GM12878 (cell line): ENCODE results near the gene PLSCR3. TPM values are rescaled to one million over a fixed set of nuclear protein-coding genes. Genes with fewer than 3 reads are reported as not detected.

Experiments
- ATAC-seq: fragments of 200-7000 bp; cut with Tn5 transposase; 3 replicates; pipeline ENCODE4 v1.9.1; 2020; ENCODE audit warnings: mild to moderate bottlenecking, moderate library complexity
- BruUV-seq: library from RNA; stranded (reverse); fragments of 400-500 nt; replicated peaks from 2 replicates; lab custom pipeline; 2021; lab: Mats Ljungman, UMichigan
- CTCF ChIA-PET: fragments of 300-600 bp; sonication (Branson Sonifier 250); formaldehyde crosslinking; extraction: SDS; loops from one replicate; lab custom pipeline; 2021; ENCODE audit warnings: inconsistent platforms; lab: Yijun Ruan, JAX
- POLR2A ChIA-PET: fragments of 350-600 bp; formaldehyde crosslinking; extraction: SDS; loops from one replicate; lab custom pipeline; 2021; ENCODE audit warnings: inconsistent platforms; lab: Charles Lee
- RAD21 ChIA-PET: fragments of 300-600 bp; sonication (Branson Sonifier 250); formaldehyde crosslinking; loops from one replicate; lab custom pipeline; 2023; ENCODE audit warnings: antibody characterized with exemption; ENCODE audit not compliant: unreplicated experiment; lab: Charles Lee
- SMC1A ChIA-PET: fragments of 300-600 bp; sonication (Branson Sonifier 250); formaldehyde crosslinking; loops from one replicate; lab custom pipeline; 2023; ENCODE audit not compliant: unreplicated experiment, uncharacterized antibody; lab: Charles Lee
- DNase-seq: peaks from one replicate; pipeline ENCODE4 v3.0.0-alpha.2; 2011; ENCODE audit warnings: low read depth, low spot score
- FAIRE-seq: peaks from 3 replicates; lab custom pipeline; 2011; peaks lifted over from hg19 to GRCh38; lab: Jason Lieb, UNC
- H2AFZ ChIP-seq: 2 replicates; pipeline ENCODE4 v1.6.0; 2011; ENCODE audit warnings: low read depth, low read length, control low read depth; ENCODE audit not compliant: control insufficient read depth
- H3K27ac ChIP-seq: 2 replicates; pipeline ENCODE4 v1.5.1; 2011; ENCODE audit warnings: control low read depth; ENCODE audit not compliant: control insufficient read depth, insufficient read depth
- H3K27me3 ChIP-seq, 2 experiments: replicated peaks in 1 of 2; 2 replicates each; pipeline versions ENCODE4 v1.6.0 to v1.6.1; 2011; ENCODE audit warnings: low read length in 1 of 2; ENCODE audit not compliant: control insufficient read depth in 2 of 2, insufficient read depth in 2 of 2
- H3K36me3 ChIP-seq, 2 experiments: 2 replicates each; pipeline ENCODE4 v1.5.1; 2011; ENCODE audit warnings: low read length in 1 of 2; ENCODE audit not compliant: control insufficient read depth in 2 of 2, insufficient read depth in 2 of 2
- H3K4me1 ChIP-seq: 2 replicates; pipeline ENCODE4 v1.6.1; 2011; ENCODE audit warnings: mild to moderate bottlenecking, low read length, moderate library complexity, mixed read lengths; ENCODE audit not compliant: control insufficient read depth, insufficient read depth
- H3K4me2 ChIP-seq: 2 replicates; pipeline ENCODE4 v1.6.0; 2011; ENCODE audit warnings: control low read depth; ENCODE audit not compliant: control insufficient read depth, insufficient read depth
- H3K4me3 ChIP-seq: fragments of 200-600 bp; sonication (generic); 2 replicates; pipeline ENCODE4 v1.5.1; 2016
- H3K79me2 ChIP-seq: 2 replicates; pipeline ENCODE4 v1.6.0; 2011; ENCODE audit warnings: low read length; ENCODE audit not compliant: control insufficient read depth, insufficient read depth
- H3K9ac ChIP-seq: 2 replicates; pipeline ENCODE4 v1.8.0; 2011; ENCODE audit warnings: low read length, control low read depth, mixed read lengths; ENCODE audit not compliant: control insufficient read depth, insufficient read depth
- H3K9me3 ChIP-seq: replicated peaks from 3 replicates; pipeline ENCODE4 v1.5.1; 2011; ENCODE audit warnings: mild to moderate bottlenecking, low read length; ENCODE audit not compliant: control insufficient read depth, insufficient read depth
- H4K20me1 ChIP-seq: 2 replicates; pipeline ENCODE4 v1.6.0; 2011; ENCODE audit not compliant: control insufficient read depth, insufficient read depth
- BCL11A ChIP-seq: IDR thresholded peaks from 2 replicates; pipeline ENCODE4 v1.6.1; 2011; ENCODE audit warnings: low read depth, low read length
- CREB1 ChIP-seq: IDR thresholded peaks from 2 replicates; pipeline ENCODE4 v1.6.1; 2012; ENCODE audit warnings: low read depth, mild to moderate bottlenecking, inconsistent platforms
- EED ChIP-seq: sonication (generic); IDR thresholded peaks from 2 replicates; pipeline ENCODE4 v1.6.1; 2016; ENCODE audit warnings: antibody characterized with exemption, low read depth
- IRF4 ChIP-seq: IDR thresholded peaks from 2 replicates; pipeline ENCODE4 v1.6.1; 2011; ENCODE audit warnings: low read depth, low read length
- JUND ChIP-seq: IDR thresholded peaks from 2 replicates; pipeline ENCODE4 v1.6.1; 2012; ENCODE audit warnings: low read depth, mild to moderate bottlenecking, low read length, improper control_type of control experiment, moderate library complexity
- NFIC ChIP-seq: IDR thresholded peaks from 2 replicates; pipeline ENCODE4 v1.6.1; 2012; ENCODE audit warnings: low read depth, mild to moderate bottlenecking, inconsistent platforms, low read length, moderate library complexity
- NR2F1 ChIP-seq: fragments of 450-650 bp; conservative IDR thresholded peaks from 2 replicates; pipeline ENCODE4 v1.6.1; 2017; ENCODE audit warnings: mild to moderate bottlenecking
- POLR2AphosphoS2 ChIP-seq: IDR thresholded peaks from 2 replicates; pipeline ENCODE4 v1.6.1; 2011; ENCODE audit warnings: low read depth, mild to moderate bottlenecking, low read length, improper control_type of control experiment, moderate library complexity
- SMAD1 ChIP-seq: fragments of 450-650 bp; IDR thresholded peaks from 2 replicates; pipeline ENCODE4 v1.6.1; 2018; ENCODE audit warnings: mild to moderate bottlenecking, low read depth; ENCODE audit not compliant: partially characterized antibody
- STAT1 ChIP-seq: fragments of 450-650 bp; conservative IDR thresholded peaks from 2 replicates; pipeline ENCODE4 v1.6.1; 2014; ENCODE audit warnings: antibody characterized with exemption, mild to moderate bottlenecking
- TCF3 ChIP-seq: IDR thresholded peaks from 2 replicates; pipeline ENCODE4 v1.6.1; 2012; ENCODE audit warnings: low read depth, mild to moderate bottlenecking, low read length, borderline replicate concordance; ENCODE audit not compliant: insufficient read depth
- ZNF207 ChIP-seq: fragments of 450-650 bp; IDR thresholded peaks from 2 replicates; pipeline ENCODE4 v1.6.1; 2014; ENCODE audit warnings: antibody characterized with exemption, mild to moderate bottlenecking, borderline replicate concordance
- ZNF274 ChIP-seq: IDR thresholded peaks from one replicate; pipeline ENCODE4 v1.8.0; 2011; ENCODE audit not compliant: insufficient read length, insufficient read depth
- ZNF384 ChIP-seq: IDR thresholded peaks from 2 replicates; pipeline ENCODE4 v1.6.1; 2012; ENCODE audit warnings: low read depth, mild to moderate bottlenecking, low read length, improper control_type of control experiment, borderline replicate concordance
- ZSCAN29 ChIP-seq: fragments of 450-650 bp; IDR thresholded peaks from 2 replicates; pipeline ENCODE4 v1.6.1; 2017; ENCODE audit warnings: mild to moderate bottlenecking, moderate library complexity
- WGBS: methylation state at CpG from one replicate; pipeline ENCODE4 v1.1.6; 2016; ENCODE audit warnings: low lambda C conversion rate; ENCODE audit not compliant: insufficient replicate concordance, insufficient coverage; ENCODE audit errors: missing lambda C conversion rate; 5-methylcytosine and 5-hydroxymethylcytosine counted together
- in situ Hi-C: fragments of 300-500 bp; cut with MboI; formaldehyde crosslinking; loops from 9 replicates; pipeline ENCODE4 v1.14.3; 2018; ENCODE audit warnings: mixed read lengths
- intact Hi-C: fragments of 100-400 bp; cut with micrococcal nuclease; formaldehyde crosslinking; loops from one replicate; pipeline ENCODE4 v1.14.2; 2022; ENCODE audit not compliant: unreplicated experiment
- polyA plus RNA-seq, 11 experiments: library from polyadenylated mRNA; depleted of rRNA in 4 of 11; unstranded in 6 of 11; stranded (reverse) in 5 of 11; fragments of >200 nt; fragmentation: Nextera tagmentation in 4 of 11; fragmentation: Illumina TruSeq in 1 of 11; extraction: Ambion mirVana in 4 of 11; extraction: Trizol in 1 of 11; gene quantifications; 1 replicate in 1 of 11; 2 replicates in 10 of 11; pipeline versions ENCODE4 v1.2.1 to v1.2.3, GENCODE V29; 2011 to 2016; ENCODE audit warnings: inconsistent platforms in 2 of 11, missing spikeins in 2 of 11, low read depth in 1 of 11
- total RNA-seq, 4 experiments: library from RNA; depleted of rRNA in 3 of 4; stranded (reverse); fragments of >200 nt in 3 of 4; fragmentation: Illumina TruSeq in 1 of 4; extraction: Trizol in 1 of 4; gene quantifications; 2 replicates each; pipeline versions ENCODE4 v1.2.1 to v1.2.3, GENCODE V29; 2013 to 2021
- TF ChIP-seq, protein P1 (sequence below), 3 experiments: IDR thresholded peaks in 2 of 3; conservative IDR thresholded peaks in 1 of 3; 2 replicates each; pipeline ENCODE4 v1.5.1; 2011; ENCODE audit warnings: low read depth in 3 of 3, low read length in 3 of 3, mild to moderate bottlenecking in 3 of 3, control low read depth in 2 of 3, moderate library complexity in 2 of 3, inconsistent platforms in 1 of 3, mixed read lengths in 1 of 3; ENCODE audit not compliant: control insufficient read depth in 2 of 3, insufficient read depth in 1 of 3; ENCODE audit errors: extremely low read depth in 1 of 3
- TF ChIP-seq, protein P2 (sequence below): IDR thresholded peaks from 2 replicates; pipeline ENCODE4 v1.6.1; 2011; ENCODE audit warnings: low read depth, mild to moderate bottlenecking, low read length, moderate library complexity, borderline replicate concordance; ENCODE audit errors: extremely low read depth
- TF ChIP-seq, protein P3 (sequence below): fragments of 450-650 bp; IDR thresholded peaks from 2 replicates; pipeline ENCODE4 v1.6.1; 2016; ENCODE audit warnings: mild to moderate bottlenecking
- TF ChIP-seq, protein P4 (sequence below): IDR thresholded peaks from 2 replicates; pipeline ENCODE4 v1.6.1; 2011; ENCODE audit warnings: borderline replicate concordance, low read depth, mild to moderate bottlenecking, moderate library complexity, mixed read lengths, low read length; ENCODE audit not compliant: insufficient read depth; ENCODE audit errors: extremely low read length

Gene PLSCR3
- total and polyA plus RNA-seq, 10 of the 15 experiments (the other 5 are each of a cell fraction or from before 2014, with no cell fraction given): 9.9 to 51.4 (median 43.4) TPM

DNA sequence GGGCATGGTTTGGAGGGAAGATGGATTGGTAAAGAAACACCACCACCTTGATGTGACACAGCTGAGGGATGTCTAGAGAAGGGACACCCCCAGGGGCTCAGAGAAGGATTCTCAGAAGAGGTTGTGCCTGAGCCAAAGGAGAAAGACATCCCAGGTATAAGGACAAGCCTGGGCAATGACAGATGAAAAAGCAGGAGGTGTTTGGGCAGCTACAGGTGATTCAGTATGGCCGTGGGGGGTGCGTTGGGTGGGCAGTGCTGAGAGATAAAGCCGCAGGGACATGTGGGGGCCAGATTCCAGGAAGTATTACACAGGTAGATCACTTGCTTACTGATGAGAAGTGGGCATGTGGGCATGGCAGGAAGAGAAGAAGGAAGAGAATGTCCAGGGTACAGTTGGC lies 32.4 kb downstream of the PLSCR3 start:
- intact Hi-C loops (no loop called here), in situ Hi-C loops (no loop called here)
- Histone ChIP-seq H3K4me3 (no peak overlapping the region), H3K27me3 (no peaks in the 10 kb centered on the region), H3K79me2 (no peaks in the 10 kb centered on the region), H4K20me1 (no peaks in the 10 kb centered on the region), H3K9me3 (no peaks in the 10 kb centered on the region), H3K36me3 (no peaks in the 10 kb centered on the region), H3K27ac (no peak overlapping the region), H3K4me2 (no peak overlapping the region), H3K4me1 (no peaks in the 10 kb centered on the region), H2AFZ (no peak overlapping the region), H3K9ac (no peak overlapping the region)
- FAIRE-seq: no peak
- BruUV-seq: no TSS peak
- ChIA-PET POLR2A (interaction anchor here (0.7 to 1.0 kb wide), 2 partner anchors 41 to 98 kb away, joined by 4 to 6 read pairs; partner anchors contain the start of gene TMEM256), CTCF (interaction anchor here (1.4 to 3.5 kb wide), 2 partner anchors 11 to 152 kb away, joined by 4 to 15 read pairs; no protein-coding TSS in a partner anchor), SMC1A (interaction anchor here (1.0 kb wide), 1 partner anchor 104 kb away, joined by 3 read pairs; no protein-coding TSS in a partner anchor), RAD21 (interaction anchor here (0.9 to 1.0 kb wide), 2 partner anchors 8 to 198 kb away, joined by 3 to 4 read pairs; no protein-coding TSS in a partner anchor)
- ATAC-seq: no peak
- 12% methylated on average over 3 of the region's 3 CpGs for WGBS
- DNase-seq: no peak
- TF ChIP-seq CREB1 (no peak), STAT1 (no peak), ZNF274 (no peak), ZNF384 (no peak), JUND (no peak), IRF4 (no peak), POLR2AphosphoS2 (no peak), EED (no peak), BCL11A (no peak), NFIC (no peak), NR2F1 (no peak), TCF3 (no peak), SMAD1 (no peak), ZNF207 (no peak), ZSCAN29 (no peak)
- TF ChIP-seq, protein P1, sequence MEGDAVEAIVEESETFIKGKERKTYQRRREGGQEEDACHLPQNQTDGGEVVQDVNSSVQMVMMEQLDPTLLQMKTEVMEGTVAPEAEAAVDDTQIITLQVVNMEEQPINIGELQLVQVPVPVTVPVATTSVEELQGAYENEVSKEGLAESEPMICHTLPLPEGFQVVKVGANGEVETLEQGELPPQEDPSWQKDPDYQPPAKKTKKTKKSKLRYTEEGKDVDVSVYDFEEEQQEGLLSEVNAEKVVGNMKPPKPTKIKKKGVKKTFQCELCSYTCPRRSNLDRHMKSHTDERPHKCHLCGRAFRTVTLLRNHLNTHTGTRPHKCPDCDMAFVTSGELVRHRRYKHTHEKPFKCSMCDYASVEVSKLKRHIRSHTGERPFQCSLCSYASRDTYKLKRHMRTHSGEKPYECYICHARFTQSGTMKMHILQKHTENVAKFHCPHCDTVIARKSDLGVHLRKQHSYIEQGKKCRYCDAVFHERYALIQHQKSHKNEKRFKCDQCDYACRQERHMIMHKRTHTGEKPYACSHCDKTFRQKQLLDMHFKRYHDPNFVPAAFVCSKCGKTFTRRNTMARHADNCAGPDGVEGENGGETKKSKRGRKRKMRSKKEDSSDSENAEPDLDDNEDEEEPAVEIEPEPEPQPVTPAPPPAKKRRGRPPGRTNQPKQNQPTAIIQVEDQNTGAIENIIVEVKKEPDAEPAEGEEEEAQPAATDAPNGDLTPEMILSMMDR (IDR thresholded peaks at IDR 0.05 in 2 of 3, conservative IDR thresholded peaks at IDR 0.05 in 1 of 3; ENCODE audit: control insufficient read depth in 2 of 3, extremely low read depth in 1 of 3, insufficient read depth in 1 of 3, low read depth in 3 of 3, low read length in 3 of 3): no peak
- TF ChIP-seq, protein P2, sequence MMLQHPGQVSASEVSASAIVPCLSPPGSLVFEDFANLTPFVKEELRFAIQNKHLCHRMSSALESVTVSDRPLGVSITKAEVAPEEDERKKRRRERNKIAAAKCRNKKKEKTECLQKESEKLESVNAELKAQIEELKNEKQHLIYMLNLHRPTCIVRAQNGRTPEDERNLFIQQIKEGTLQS: no peak
- TF ChIP-seq, protein P3, sequence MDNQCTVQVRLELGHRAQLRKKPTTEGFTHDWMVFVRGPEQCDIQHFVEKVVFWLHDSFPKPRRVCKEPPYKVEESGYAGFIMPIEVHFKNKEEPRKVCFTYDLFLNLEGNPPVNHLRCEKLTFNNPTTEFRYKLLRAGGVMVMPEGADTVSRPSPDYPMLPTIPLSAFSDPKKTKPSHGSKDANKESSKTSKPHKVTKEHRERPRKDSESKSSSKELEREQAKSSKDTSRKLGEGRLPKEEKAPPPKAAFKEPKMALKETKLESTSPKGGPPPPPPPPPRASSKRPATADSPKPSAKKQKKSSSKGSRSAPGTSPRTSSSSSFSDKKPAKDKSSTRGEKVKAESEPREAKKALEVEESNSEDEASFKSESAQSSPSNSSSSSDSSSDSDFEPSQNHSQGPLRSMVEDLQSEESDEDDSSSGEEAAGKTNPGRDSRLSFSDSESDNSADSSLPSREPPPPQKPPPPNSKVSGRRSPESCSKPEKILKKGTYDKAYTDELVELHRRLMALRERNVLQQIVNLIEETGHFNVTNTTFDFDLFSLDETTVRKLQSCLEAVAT: no peak
- TF ChIP-seq, protein P4, sequence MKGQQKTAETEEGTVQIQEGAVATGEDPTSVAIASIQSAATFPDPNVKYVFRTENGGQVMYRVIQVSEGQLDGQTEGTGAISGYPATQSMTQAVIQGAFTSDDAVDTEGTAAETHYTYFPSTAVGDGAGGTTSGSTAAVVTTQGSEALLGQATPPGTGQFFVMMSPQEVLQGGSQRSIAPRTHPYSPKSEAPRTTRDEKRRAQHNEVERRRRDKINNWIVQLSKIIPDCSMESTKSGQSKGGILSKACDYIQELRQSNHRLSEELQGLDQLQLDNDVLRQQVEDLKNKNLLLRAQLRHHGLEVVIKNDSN: no peak
